GM21723 (cell line): Measurements from ENCODE around the gene SNX33.
"Not testable (repeated sequence)": the region's sequence is repeated elsewhere in the genome, so short reads cannot be mapped to it uniquely, and the experiment has no call there.

ENCODE experiments used
- ATAC-seq: cut with Tn5 transposase; IDR thresholded peaks from one replicate; pipeline ENCODE4 v1.9.1; 2021; ENCODE audit warnings: mild to moderate bottlenecking, moderate library complexity; ENCODE audit not compliant: unreplicated experiment

The SNX33 gene

GRCh38 chr15:75680007-75680789 lies 32.5 kb downstream of the SNX33 start:
- ATAC-seq = no peak

- no peak for ATAC-seq
Measured at GRCh38 chr15:75682181-75683135, 34.7 kb downstream of the SNX33 start.

- not testable (repeated sequence) for ATAC-seq
Measured at GRCh38 chr15:75683646-75684312, 36.1 kb downstream of the SNX33 start.

- ATAC-seq = no peak
Measured at GRCh38 chr15:75684648-75685047, 36.9 kb downstream of the SNX33 start.

- no peak for ATAC-seq
Measured at GRCh38 chr15:75685195-75685594, 37.5 kb downstream of the SNX33 start.

- not testable (repeated sequence) for ATAC-seq
Measured at GRCh38 chr15:75686212-75686642, 38.5 kb downstream of the SNX33 start.

- no peak for ATAC-seq
Measured at GRCh38 chr15:75687486-75688277, 40.0 kb downstream of the SNX33 start.

GRCh38 chr15:75688278-75688557 lies 40.5 kb downstream of the SNX33 start:
- ATAC-seq = no peak

GRCh38 chr15:75688831-75689230 lies 41.1 kb downstream of the SNX33 start:
- ATAC-seq = no peak

GRCh38 chr15:75689429-75689828 lies 41.7 kb downstream of the SNX33 start:
- ATAC-seq = not testable (repeated sequence)

- ATAC-seq = not testable (repeated sequence)
Measured at GRCh38 chr15:75692311-75692710, 44.6 kb downstream of the SNX33 start.

- not testable (repeated sequence) for ATAC-seq
Measured at GRCh38 chr15:75693028-75693427, 45.3 kb downstream of the SNX33 start.

GRCh38 chr15:75693501-75694240 lies 46.0 kb downstream of the SNX33 start:
- ATAC-seq = no peak

GRCh38 chr15:75694241-75695182 lies 46.8 kb downstream of the SNX33 start:
- ATAC-seq = no peak

GRCh38 chr15:75695220-75695619 lies 47.5 kb downstream of the SNX33 start:
- no peak for ATAC-seq

- no peak for ATAC-seq
Measured at GRCh38 chr15:75695634-75696310, 48.1 kb downstream of the SNX33 start.

GRCh38 chr15:75696311-75696720 lies 48.6 kb downstream of the SNX33 start:
- ATAC-seq = no peak

GRCh38 chr15:75696854-75697259 lies 49.1 kb downstream of the SNX33 start:
- no peak for ATAC-seq
